ENCODE results near the gene PTPN22. TPM values are rescaled to one million over a fixed set of nuclear protein-coding genes. Genes with fewer than 3 reads are reported as not detected.

Gene PTPN22
- total RNA-seq: 10 to 100 TPM; 54.0 to 56.0 TPM

- TF ChIP-seq CTCF (IDR thresholded peaks at IDR 0.05): no peak
- Mint-ChIP-seq H3K27ac (peak within 1 kb of the TSS; percentile 98), H3K4me1 (ENCODE audit: low read depth) (peaks cover 61% of the 10 kb centered on the region), H3K4me3 (peak within 1 kb of the TSS; percentile 91), H3K36me3 (ENCODE audit: low read depth) (peaks cover 33% of the 10 kb centered on the region), H3K9me3 (no peaks in the 10 kb centered on the region), H3K27me3 (no peaks in the 10 kb centered on the region)
- ChIA-PET POLR2A (interaction anchor here (1.1 to 6.2 kb wide), 3 partner anchors 33 to 58 kb away, joined by 5 to 34 read pairs (median 7); partner anchors contain the start of genes AP4B1 and HIPK1), CTCF (no interaction called here)
- peak; percentile 79 for ATAC-seq
- DNase-seq: peak; percentile 91
- intact Hi-C loops (cut with micrococcal nuclease): loop anchor here (1.0 to 5.0 kb wide), 2 partner anchors 33 to 61 kb away; partner anchors contain the start of gene AP4B1
Observed at GRCh38 chr1:113871597-113872113, at the start of gene PTPN22. TSS of gene PTPN22 (minus strand) at chr1:113871712.

- no peak for TF ChIP-seq CTCF (IDR thresholded peaks at IDR 0.05)
- H3K27me3 Mint-ChIP-seq: no peaks in the 10 kb centered on the region
- intact Hi-C loops (cut with micrococcal nuclease): no loop called here
- no peak overlapping the region for H3K4me3 Mint-ChIP-seq
- ATAC-seq (no peak), DNase-seq (no peak)
- CTCF ChIA-PET: interaction anchor here (1.0 to 3.1 kb wide), 2 partner anchors 13 to 83 kb away, joined by 3 to 15 read pairs; partner anchors contain the start of gene DCLRE1B
- H3K36me3 Mint-ChIP-seq (ENCODE audit: low read depth): peaks cover 6% of the 10 kb centered on the region
- no peaks in the 10 kb centered on the region for H3K9me3 Mint-ChIP-seq
- POLR2A ChIA-PET: interaction anchor here (0.5 to 1.8 kb wide), 5 partner anchors 11 to 16 kb away, joined by 3 to 8 read pairs (median 4); partner anchors contain the start of gene HIPK1
- no peaks in the 10 kb centered on the region for H3K4me1 Mint-ChIP-seq (ENCODE audit: low read depth)
- H3K27ac Mint-ChIP-seq: no peak overlapping the region
Observed at GRCh38 chr1:113918243-113918642, 46.7 kb upstream of the PTPN22 start.

- H3K4me1 Mint-ChIP-seq (ENCODE audit: low read depth): no peaks in the 10 kb centered on the region
- H3K36me3 Mint-ChIP-seq (ENCODE audit: low read depth): peaks cover 6% of the 10 kb centered on the region
- H3K4me3 Mint-ChIP-seq: no peak overlapping the region
- no peak overlapping the region for H3K27ac Mint-ChIP-seq
- ATAC-seq: peak; percentile 30
- CTCF ChIA-PET: interaction anchor here (0.5 to 3.1 kb wide), 5 partner anchors 12 to 82 kb away, joined by 3 to 15 read pairs (median 3); partner anchors contain the start of genes AP4B1, DCLRE1B and HIPK1
- no peak for DNase-seq
- H3K27me3 Mint-ChIP-seq: no peaks in the 10 kb centered on the region
- POLR2A ChIA-PET: interaction anchor here (0.8 to 1.8 kb wide), 5 partner anchors 12 to 15 kb away, joined by 3 to 8 read pairs (median 4); partner anchors contain the start of genes AP4B1 and HIPK1
- intact Hi-C loops (cut with micrococcal nuclease): no loop called here
- no peaks in the 10 kb centered on the region for H3K9me3 Mint-ChIP-seq
- no peak for TF ChIP-seq CTCF (IDR thresholded peaks at IDR 0.05)
Observed at GRCh38 chr1:113917400-113918082, 46.0 kb upstream of the PTPN22 start.

- no peak for ATAC-seq
- Mint-ChIP-seq H3K36me3 (ENCODE audit: low read depth) (peaks cover 6% of the 10 kb centered on the region), H3K4me1 (ENCODE audit: low read depth) (no peaks in the 10 kb centered on the region), H3K27ac (no peak overlapping the region), H3K4me3 (no peak overlapping the region), H3K9me3 (no peaks in the 10 kb centered on the region), H3K27me3 (no peaks in the 10 kb centered on the region)
- POLR2A ChIA-PET: interaction anchor here (0.8 to 1.8 kb wide), 4 partner anchors 11 to 16 kb away, joined by 3 to 8 read pairs (median 4); partner anchors contain the start of genes AP4B1 and HIPK1
- DNase-seq: no peak
- intact Hi-C loops (cut with micrococcal nuclease): no loop called here
- CTCF ChIA-PET: interaction anchor here (0.9 to 3.1 kb wide), 3 partner anchors 12 to 82 kb away, joined by 3 to 15 read pairs (median 3); partner anchors contain the start of genes AP4B1 and HIPK1
- TF ChIP-seq CTCF (IDR thresholded peaks at IDR 0.05): no peak
Observed at GRCh38 chr1:113916974-113917373, 45.5 kb upstream of the PTPN22 start.
